T-helper 2 cell treated with Interferon-gamma antibody and Interleukin-4, amounts not matched to agents 100 ng/mL and 5 ng/mL, for 36 hours (primary cell): ENCODE data around the gene RLN3. TPM values are rescaled to one million over a fixed set of nuclear protein-coding genes. Genes with fewer than 3 reads are reported as not detected.

Source experiments
- intact Hi-C: fragments of 100-400 bp; cut with micrococcal nuclease; formaldehyde crosslinking; loops from one replicate; pipeline ENCODE4 v1.15.1; 2023
- total RNA-seq: library from RNA; stranded (reverse); gene quantifications from 2 replicates; pipeline ENCODE4 v1.2.3, GENCODE V29; 2022

The RLN3 gene
- total RNA-seq, 1 donor from 2014 or later, result not detected

GRCh38 chr19:13993590-13994300 lies 34.2 kb upstream of the RLN3 start:
- intact Hi-C loops, result no loop called here

GRCh38 chr19:13995017-13995728 lies 32.8 kb upstream of the RLN3 start:
- intact Hi-C loops, result no loop called here

GRCh38 chr19:13995878-13996765 lies 31.8 kb upstream of the RLN3 start:
- intact Hi-C loops, result no loop called here

- intact Hi-C loops, result no loop called here
These were observed 30.9 kb upstream of the RLN3 start for GRCh38 chr19:13996928-13997630.

GRCh38 chr19:13997631-13997962 lies 30.4 kb upstream of the RLN3 start:
- intact Hi-C loops, result no loop called here

- intact Hi-C loops, result no loop called here
These were observed 29.5 kb upstream of the RLN3 start for GRCh38 chr19:13998426-13998825.

- intact Hi-C loops, result no loop called here
These were observed 28.9 kb upstream of the RLN3 start for GRCh38 chr19:13999085-13999484.

- intact Hi-C loops, result no loop called here
These were observed 27.1 kb upstream of the RLN3 start for GRCh38 chr19:14000691-14001375.

- intact Hi-C loops, result no loop called here
These were observed 25.2 kb upstream of the RLN3 start for GRCh38 chr19:14002571-14003250.

GRCh38 chr19:14003251-14004055 lies 24.5 kb upstream of the RLN3 start:
- intact Hi-C loops, result no loop called here

GRCh38 chr19:14004619-14005348 lies 23.2 kb upstream of the RLN3 start:
- intact Hi-C loops, result loop anchor here (5.0 kb wide), 1 partner anchor 68 kb away; the partner anchor contains the start of gene MISP3

GRCh38 chr19:14005349-14006084 lies 22.4 kb upstream of the RLN3 start:
- intact Hi-C loops, result loop anchor here (1.0 to 5.0 kb wide), 5 partner anchors 19 to 75 kb away; partner anchors contain the start of genes DCAF15 and MISP3

- intact Hi-C loops, result loop anchor here (1.0 to 5.0 kb wide), 5 partner anchors 20 to 75 kb away; partner anchors contain the start of genes DCAF15 and MISP3
These were observed 21.7 kb upstream of the RLN3 start, which contains the start of gene RFX1 for GRCh38 chr19:14006085-14006765. Gene RFX1, minus strand, starts transcription at chr19:14006320. Its CDS starts 12,477 bp downstream, at chr19:13993843.

GRCh38 chr19:14006766-14007562 lies 21.0 kb upstream of the RLN3 start:
- intact Hi-C loops, result loop anchor here (1.0 to 5.0 kb wide), 5 partner anchors 21 to 74 kb away; partner anchors contain the start of genes DCAF15 and MISP3

- intact Hi-C loops, result no loop called here
These were observed 15.5 kb upstream of the RLN3 start for GRCh38 chr19:14012378-14012915.
